ENCODE measurements around the gene SLC4A9.

Gene SLC4A9

GRCh38 chr5:140400730-140401361 is 40.9 kb downstream of the SLC4A9 start:
- no peak overlapping the region for H3K27ac Mint-ChIP-seq
- TF ChIP-seq CTCF (IDR thresholded peaks at IDR 0.05), result no peak
- H3K9me3 Mint-ChIP-seq, result no peaks in the 10 kb centered on the region
- H3K4me1 Mint-ChIP-seq, result peaks cover 36% of the 10 kb centered on the region
- peak; percentile 88 for DNase-seq
- H3K27me3 Mint-ChIP-seq (ENCODE audit: low read depth, poor library complexity), result no peaks in the 10 kb centered on the region
- no peak overlapping the region for H3K4me3 Mint-ChIP-seq
- H3K36me3 Mint-ChIP-seq (ENCODE audit: low read depth), result peaks cover 10% of the 10 kb centered on the region

- peaks cover 36% of the 10 kb centered on the region for H3K4me1 Mint-ChIP-seq
- no peaks in the 10 kb centered on the region for H3K9me3 Mint-ChIP-seq
- no peak for TF ChIP-seq CTCF (IDR thresholded peaks at IDR 0.05)
- H3K4me3 Mint-ChIP-seq, result no peak within 1 kb of the TSS
- DNase-seq, result peak; percentile 96
- peaks cover 17% of the 10 kb centered on the region for H3K36me3 Mint-ChIP-seq (ENCODE audit: low read depth)
- H3K27me3 Mint-ChIP-seq (ENCODE audit: low read depth, poor library complexity), result no peaks in the 10 kb centered on the region
- H3K27ac Mint-ChIP-seq, result no peak within 1 kb of the TSS
Observed at GRCh38 chr5:140401362-140402257, 41.6 kb downstream of the SLC4A9 start, which contains the start of gene ANKHD1. TSS of gene ANKHD1 (plus strand) at chr5:140401833. CDS start at chr5:140401968, 135 bp downstream.

- no peak overlapping the region for H3K27ac Mint-ChIP-seq
- peaks cover 19% of the 10 kb centered on the region for H3K36me3 Mint-ChIP-seq (ENCODE audit: low read depth)
- peak; percentile 55 for DNase-seq
- no peak overlapping the region for H3K4me3 Mint-ChIP-seq
- no peak for TF ChIP-seq CTCF (IDR thresholded peaks at IDR 0.05)
- no peaks in the 10 kb centered on the region for H3K9me3 Mint-ChIP-seq
- no peaks in the 10 kb centered on the region for H3K27me3 Mint-ChIP-seq (ENCODE audit: low read depth, poor library complexity)
- peaks cover 36% of the 10 kb centered on the region for H3K4me1 Mint-ChIP-seq
Observed at GRCh38 chr5:140402258-140403074, 42.5 kb downstream of the SLC4A9 start.

GRCh38 chr5:140403613-140404012 is 43.6 kb downstream of the SLC4A9 start:
- Mint-ChIP-seq H3K4me1 (peaks cover 36% of the 10 kb centered on the region), H3K27me3 (ENCODE audit: low read depth, poor library complexity) (no peaks in the 10 kb centered on the region), H3K4me3 (no peak overlapping the region), H3K9me3 (no peaks in the 10 kb centered on the region), H3K36me3 (ENCODE audit: low read depth) (peaks cover 22% of the 10 kb centered on the region), H3K27ac (no peak overlapping the region)
- DNase-seq, result no peak
- TF ChIP-seq CTCF (IDR thresholded peaks at IDR 0.05), result no peak

GRCh38 chr5:140408750-140409241 is 48.8 kb downstream of the SLC4A9 start:
- Mint-ChIP-seq H3K36me3 (ENCODE audit: low read depth) (peaks cover 26% of the 10 kb centered on the region), H3K27me3 (ENCODE audit: low read depth, poor library complexity) (no peaks in the 10 kb centered on the region), H3K9me3 (no peaks in the 10 kb centered on the region), H3K27ac (no peak overlapping the region), H3K4me1 (peaks cover 13% of the 10 kb centered on the region), H3K4me3 (no peak overlapping the region)
- no peak for TF ChIP-seq CTCF (IDR thresholded peaks at IDR 0.05)
- DNase-seq, result no peak
